SIG-M5 (cell line): ENCODE results near the gene ROBO4.
A peak's percentile ranks its signal among the peaks of the same experiment; 100 is the strongest.

ENCODE experiments used
- DNase-seq: peaks from one replicate; lab custom pipeline; 2025; lab: John Stamatoyannopoulos, UW

Gene ROBO4

GRCh38 chr11:124889191-124890091 lies 8.2 kb downstream of the ROBO4 start:
- no peak for DNase-seq

GRCh38 chr11:124887667-124888013 lies 10.0 kb downstream of the ROBO4 start:
- DNase-seq = no peak

- DNase-seq = no peak
Measured at GRCh38 chr11:124886978-124887666, 10.5 kb downstream of the ROBO4 start.

- no peak for DNase-seq
Measured at GRCh38 chr11:124886476-124886875, 11.2 kb downstream of the ROBO4 start.

GRCh38 chr11:124884869-124885479 lies 12.7 kb downstream of the ROBO4 start:
- DNase-seq = no peak

- DNase-seq = no peak
Measured at GRCh38 chr11:124884340-124884739, 13.3 kb downstream of the ROBO4 start.

GRCh38 chr11:124882339-124883071 lies 15.2 kb downstream of the ROBO4 start:
- DNase-seq = no peak

- no peak for DNase-seq
Measured at GRCh38 chr11:124880958-124881357, 16.7 kb downstream of the ROBO4 start.

- no peak for DNase-seq
Measured at GRCh38 chr11:124880290-124880611, 17.4 kb downstream of the ROBO4 start.

- no peak for DNase-seq
Measured at GRCh38 chr11:124879493-124880289, 18.0 kb downstream of the ROBO4 start.

GRCh38 chr11:124878759-124879492 lies 18.7 kb downstream of the ROBO4 start:
- no peak for DNase-seq

- no peak for DNase-seq
Measured at GRCh38 chr11:124877910-124878758, 19.5 kb downstream of the ROBO4 start.

GRCh38 chr11:124877631-124877909 lies 20.1 kb downstream of the ROBO4 start:
- no peak for DNase-seq

- DNase-seq = no peak
Measured at GRCh38 chr11:124876818-124877630, 20.6 kb downstream of the ROBO4 start.

- peak; percentile 57 for DNase-seq
Measured at GRCh38 chr11:124875943-124876817, 21.5 kb downstream of the ROBO4 start.

GRCh38 chr11:124875401-124875800 lies 22.3 kb downstream of the ROBO4 start:
- no peak for DNase-seq

GRCh38 chr11:124874571-124875255 lies 23.0 kb downstream of the ROBO4 start:
- DNase-seq = no peak

GRCh38 chr11:124873951-124874350 lies 23.7 kb downstream of the ROBO4 start:
- DNase-seq = no peak
